Natural killer cell (primary cell): ENCODE measurements around the gene ARRDC3. TPM values are rescaled to one million over a fixed set of nuclear protein-coding genes. Genes with fewer than 3 reads are reported as not detected.

ENCODE experiments used
- ATAC-seq, 3 donors: fragments of 150-1000 bp in 2 of 3; fragments of 200-7000 bp in 1 of 3; cut with Tn5 transposase; 1 replicate in 1 of 3; 2 replicates in 2 of 3; pipeline ENCODE4 v1.10.0; 2021; ENCODE audit warnings: mild to moderate bottlenecking in 2 of 3, moderate library complexity in 2 of 3
- DNase-seq, 2 donors: peaks; one replicate each; pipeline versions ENCODE4 v3.0.0 to v3.0.0-alpha.2; 2013 to 2021; ENCODE audit warnings: mixed read lengths in 1 of 2
- H3K27ac ChIP-seq: one replicate; pipeline ENCODE4 v1.5.1; 2013; ENCODE audit warnings: mild to moderate bottlenecking, low read length
- H3K27me3 ChIP-seq: one replicate; pipeline ENCODE4 v1.6.1; 2013; ENCODE audit warnings: low read length; ENCODE audit not compliant: control insufficient read depth, insufficient read depth
- H3K36me3 ChIP-seq: one replicate; pipeline ENCODE4 v1.6.1; 2013; ENCODE audit warnings: low read length; ENCODE audit not compliant: control insufficient read depth, insufficient read depth
- H3K4me1 ChIP-seq: one replicate; pipeline ENCODE4 v1.6.1; 2013; ENCODE audit warnings: low read length; ENCODE audit not compliant: control insufficient read depth, insufficient read depth
- H3K4me3 ChIP-seq: one replicate; pipeline ENCODE4 v1.5.1; 2013; ENCODE audit warnings: low read length
- H3K9me3 ChIP-seq: one replicate; pipeline ENCODE4 v1.6.1; 2013; ENCODE audit warnings: low read length; ENCODE audit not compliant: control insufficient read depth, insufficient read depth
- H3K27ac Mint-ChIP-seq, 2 donors: one replicate each; pipeline ENCODE4 v1.8.0; 2022; ENCODE audit warnings: mild to moderate bottlenecking in 2 of 2, mixed read lengths in 2 of 2, moderate library complexity in 1 of 2
- H3K27me3 Mint-ChIP-seq, 2 donors: one replicate each; pipeline ENCODE4 v1.8.0; 2022; ENCODE audit warnings: low read depth in 2 of 2, mixed read lengths in 2 of 2
- H3K36me3 Mint-ChIP-seq: one replicate; pipeline ENCODE4 v1.8.0; 2022; ENCODE audit warnings: mixed read lengths
- H3K4me1 Mint-ChIP-seq, 2 donors: one replicate each; pipeline ENCODE4 v1.8.0; 2022; ENCODE audit warnings: mixed read lengths in 2 of 2
- H3K4me3 Mint-ChIP-seq: one replicate; pipeline ENCODE4 v1.8.0; 2022; ENCODE audit warnings: mild to moderate bottlenecking, moderate library complexity, mixed read lengths
- H3K9me3 Mint-ChIP-seq, 2 donors: one replicate each; pipeline ENCODE4 v1.8.0; 2022; ENCODE audit warnings: mixed read lengths in 2 of 2
- WGBS: methylation state at CpG from one replicate; pipeline ENCODE4 v1.1.7; 2013; ENCODE audit warnings: missing lambda C conversion rate; ENCODE audit not compliant: insufficient coverage; 5-methylcytosine and 5-hydroxymethylcytosine counted together
- intact Hi-C: fragments of 100-400 bp; cut with micrococcal nuclease; formaldehyde crosslinking; loops from one replicate; pipeline ENCODE4 v1.14.2; 2022
- total RNA-seq, 4 donors: library from RNA; stranded (reverse); fragments of 120-200 nt in 1 of 4; gene quantifications; one replicate each; pipeline versions ENCODE4 v1.2.3 to v1.2.4, GENCODE V29; 2013 to 2022
- TF ChIP-seq, protein P1 (sequence below): fragments of 200-600 bp; IDR thresholded peaks from one replicate; pipeline ENCODE4 v1.8.0; 2022; ENCODE audit warnings: antibody characterized with exemption

The ARRDC3 gene
- total RNA-seq, 3 donors from 2014 or later (not counting 1 experiment from before 2014, with no cell fraction given): 117 to 375 (median 133) TPM

DNA sequence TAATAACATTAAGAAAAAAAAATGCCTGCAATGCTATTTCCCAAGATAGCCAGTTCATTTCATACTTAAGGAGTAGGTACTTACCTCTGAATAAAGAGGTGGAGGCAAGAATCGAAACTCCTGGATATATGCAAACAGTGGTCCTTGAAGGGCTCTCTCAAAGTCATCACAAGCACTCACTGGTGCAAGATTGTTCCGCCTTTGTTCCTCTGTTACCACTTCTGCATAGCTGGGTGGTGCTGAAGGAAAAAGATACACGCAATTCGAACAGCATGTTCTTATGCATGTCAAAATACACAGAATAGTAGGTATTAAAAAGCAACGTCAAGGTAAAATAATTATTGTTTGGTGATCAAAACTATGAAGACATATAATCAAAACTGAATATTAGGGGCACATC, 9.5 kb downstream of the ARRDC3 start:
- Mint-ChIP-seq H3K4me1 (peaks cover 28 to 51% of the 10 kb centered on the region in 2 donors), H3K9me3 (no peaks in the 10 kb centered on the region), H3K27ac (peak overlapping the region; percentile 40 to 100), H3K27me3 (no peaks in the 10 kb centered on the region), H3K36me3 (peaks cover 37% of the 10 kb centered on the region), H3K4me3 (no peak overlapping the region)
- no peaks in the 10 kb centered on the region for H3K27me3 ChIP-seq
- no peak overlapping the region for H3K27ac ChIP-seq
- 100% methylated on average over 1 of the region's 5 CpGs for WGBS
- DNase-seq (no peak), ATAC-seq (no peak)
- TF ChIP-seq, protein P1, sequence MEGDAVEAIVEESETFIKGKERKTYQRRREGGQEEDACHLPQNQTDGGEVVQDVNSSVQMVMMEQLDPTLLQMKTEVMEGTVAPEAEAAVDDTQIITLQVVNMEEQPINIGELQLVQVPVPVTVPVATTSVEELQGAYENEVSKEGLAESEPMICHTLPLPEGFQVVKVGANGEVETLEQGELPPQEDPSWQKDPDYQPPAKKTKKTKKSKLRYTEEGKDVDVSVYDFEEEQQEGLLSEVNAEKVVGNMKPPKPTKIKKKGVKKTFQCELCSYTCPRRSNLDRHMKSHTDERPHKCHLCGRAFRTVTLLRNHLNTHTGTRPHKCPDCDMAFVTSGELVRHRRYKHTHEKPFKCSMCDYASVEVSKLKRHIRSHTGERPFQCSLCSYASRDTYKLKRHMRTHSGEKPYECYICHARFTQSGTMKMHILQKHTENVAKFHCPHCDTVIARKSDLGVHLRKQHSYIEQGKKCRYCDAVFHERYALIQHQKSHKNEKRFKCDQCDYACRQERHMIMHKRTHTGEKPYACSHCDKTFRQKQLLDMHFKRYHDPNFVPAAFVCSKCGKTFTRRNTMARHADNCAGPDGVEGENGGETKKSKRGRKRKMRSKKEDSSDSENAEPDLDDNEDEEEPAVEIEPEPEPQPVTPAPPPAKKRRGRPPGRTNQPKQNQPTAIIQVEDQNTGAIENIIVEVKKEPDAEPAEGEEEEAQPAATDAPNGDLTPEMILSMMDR: no peak
- peaks cover 97% of the 10 kb centered on the region for H3K36me3 ChIP-seq
- intact Hi-C loops: no loop called here
- H3K9me3 ChIP-seq: no peaks in the 10 kb centered on the region
- H3K4me3 ChIP-seq: no peak overlapping the region
- no peaks in the 10 kb centered on the region for H3K4me1 ChIP-seq

DNA sequence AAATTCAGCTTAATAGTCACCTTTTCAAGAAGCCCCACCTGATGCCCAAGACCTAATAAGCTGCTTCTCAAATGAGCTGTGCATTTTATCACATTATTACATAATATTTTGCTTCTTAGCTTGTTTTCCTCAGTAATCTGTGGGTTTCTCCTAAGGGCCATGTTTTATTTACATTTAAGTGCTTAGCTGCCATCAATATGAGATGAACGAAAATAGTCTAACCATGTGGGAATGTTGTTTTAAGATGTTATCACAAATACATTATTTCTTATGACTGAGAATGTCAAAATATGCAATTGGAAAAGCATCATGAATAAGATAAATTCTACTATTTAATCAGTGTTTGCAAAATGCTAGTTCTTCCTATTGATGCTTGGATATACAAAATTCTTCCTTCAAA, 10.1 kb downstream of the ARRDC3 start:
- no peak overlapping the region for H3K4me3 Mint-ChIP-seq
- DNase-seq (no peak), ATAC-seq (no peak)
- Histone ChIP-seq H3K9me3 (no peaks in the 10 kb centered on the region), H3K27ac (no peak overlapping the region), H3K36me3 (peaks cover 97% of the 10 kb centered on the region), H3K4me1 (no peaks in the 10 kb centered on the region), H3K27me3 (no peaks in the 10 kb centered on the region), H3K4me3 (no peak overlapping the region)
- peaks cover 27 to 54% of the 10 kb centered on the region in 2 donors for H3K4me1 Mint-ChIP-seq
- H3K27ac Mint-ChIP-seq: peak overlapping the region; percentile 83 to 100
- no CpG with 5 or more reads among the region's 1 CpG for WGBS
- no peaks in the 10 kb centered on the region for H3K9me3 Mint-ChIP-seq
- TF ChIP-seq, protein P1: no peak
- intact Hi-C loops: no loop called here
- peaks cover 34% of the 10 kb centered on the region for H3K36me3 Mint-ChIP-seq
- no peaks in the 10 kb centered on the region for H3K27me3 Mint-ChIP-seq

DNA sequence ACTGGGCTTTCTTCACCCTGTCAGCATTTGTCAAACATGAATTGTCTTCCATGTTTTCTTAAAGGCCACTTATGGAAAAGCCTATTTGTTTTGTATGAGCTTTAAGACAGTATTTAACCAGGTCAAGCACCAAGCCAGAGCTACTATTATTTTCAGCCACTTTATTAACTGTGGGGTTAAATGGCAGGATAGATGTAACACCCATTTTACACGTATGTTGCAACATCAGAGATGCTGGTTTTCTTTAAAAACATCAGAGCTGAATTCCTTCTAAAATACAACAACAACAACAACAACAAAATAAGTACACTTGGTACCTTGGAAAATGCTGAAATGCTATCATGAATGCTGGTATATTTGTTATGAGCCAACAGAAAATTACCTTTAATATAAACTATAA, 13.6 kb downstream of the ARRDC3 start:
- TF ChIP-seq, protein P1: no peak
- no peaks in the 10 kb centered on the region for H3K4me1 ChIP-seq
- Mint-ChIP-seq H3K4me3 (no peak overlapping the region), H3K36me3 (peaks cover 22% of the 10 kb centered on the region), H3K4me1 (peaks cover 23 to 38% of the 10 kb centered on the region in 2 donors), H3K27ac (peak overlapping the region; percentile 80 to 100), H3K27me3 (no peaks in the 10 kb centered on the region), H3K9me3 (no peaks in the 10 kb centered on the region)
- H3K4me3 ChIP-seq: no peak overlapping the region
- intact Hi-C loops: no loop called here
- no peaks in the 10 kb centered on the region for H3K9me3 ChIP-seq
- DNase-seq: no peak
- H3K27me3 ChIP-seq: no peaks in the 10 kb centered on the region
- peaks cover 73% of the 10 kb centered on the region for H3K36me3 ChIP-seq
- WGBS: 83% methylated on average over 1 of the region's 1 CpG
- H3K27ac ChIP-seq: no peak overlapping the region
- ATAC-seq: no peak

DNA sequence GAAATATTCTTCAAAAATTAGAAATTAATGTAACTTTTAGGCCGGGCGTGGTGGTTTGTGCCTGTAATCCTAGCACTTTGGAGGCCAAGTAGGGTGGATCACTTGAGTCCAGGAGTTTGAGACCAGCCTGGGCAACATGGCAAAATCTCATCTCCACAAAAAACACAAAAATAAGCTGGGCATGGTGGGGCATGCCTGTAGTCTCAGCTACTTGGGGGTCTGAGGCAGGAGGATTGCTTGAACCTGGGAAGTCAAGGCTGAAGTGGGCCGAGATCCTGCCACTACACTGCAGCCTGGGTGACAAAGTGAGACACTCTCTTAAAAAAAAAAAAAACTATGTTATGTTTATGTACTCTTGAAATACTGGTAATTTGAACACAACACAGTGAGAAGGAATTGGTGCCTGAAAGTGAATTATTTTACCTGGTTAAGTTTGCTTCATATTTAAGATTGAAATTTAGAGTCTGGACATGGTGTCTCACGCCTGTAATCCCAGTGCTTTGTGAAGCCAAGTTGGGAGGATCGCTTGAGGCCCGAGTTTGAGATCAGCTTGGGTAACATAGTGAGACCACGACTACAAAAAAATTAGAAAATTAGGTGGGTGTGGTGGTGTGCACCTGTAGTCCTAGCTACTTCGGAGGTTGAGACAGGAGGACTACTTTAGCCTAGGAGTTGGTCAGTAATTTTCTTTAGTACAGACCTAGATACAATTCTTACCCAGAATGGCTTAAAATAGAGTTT, 15.0 kb downstream of the ARRDC3 start:
- Histone ChIP-seq H3K36me3 (peaks cover 59% of the 10 kb centered on the region), H3K27ac (no peak overlapping the region), H3K9me3 (no peaks in the 10 kb centered on the region), H3K27me3 (no peaks in the 10 kb centered on the region), H3K4me1 (no peaks in the 10 kb centered on the region), H3K4me3 (no peak overlapping the region)
- WGBS: 95% methylated on average over 7 of the region's 8 CpGs
- TF ChIP-seq, protein P1: no peak
- peak overlapping the region; percentile 80 to 100 for H3K27ac Mint-ChIP-seq
- H3K4me1 Mint-ChIP-seq: peaks cover 22 to 31% of the 10 kb centered on the region in 2 donors
- H3K4me3 Mint-ChIP-seq: no peak overlapping the region
- DNase-seq (no peak), ATAC-seq (peak in 1 of 3 donors; percentile 24)
- H3K36me3 Mint-ChIP-seq: peaks cover 13% of the 10 kb centered on the region
- no peaks in the 10 kb centered on the region for H3K27me3 Mint-ChIP-seq
- intact Hi-C loops: no loop called here
- no peaks in the 10 kb centered on the region for H3K9me3 Mint-ChIP-seq
